ENCODE results near the gene PITPNM1.
A peak's percentile ranks its signal among the peaks of the same experiment; 100 is the strongest.
"Not testable (repeated sequence)": the region's sequence is repeated elsewhere in the genome, so short reads cannot be mapped to it uniquely, and the experiment has no call there.

The PITPNM1 gene

GRCh38 chr11:67504950-67505581, at the start of gene PITPNM1:
Gene PITPNM1, minus strand, starts transcription at chr11:67505363. Its CDS starts 1,183 bp downstream, at chr11:67504180.
- DNase-seq, result peak; percentile 24

GRCh38 chr11:67551697-67552096, 46.5 kb upstream of the PITPNM1 start:
- not testable (repeated sequence) for DNase-seq

- no peak for DNase-seq
Measured at GRCh38 chr11:67551127-67551526, 46.0 kb upstream of the PITPNM1 start.

- no peak for DNase-seq
Measured at GRCh38 chr11:67548555-67549110, 43.5 kb upstream of the PITPNM1 start.

- DNase-seq, result not testable (repeated sequence)
Measured at GRCh38 chr11:67548112-67548511, 42.9 kb upstream of the PITPNM1 start.

GRCh38 chr11:67545280-67545679, 40.1 kb upstream of the PITPNM1 start:
- no peak for DNase-seq

GRCh38 chr11:67544616-67545242, 39.6 kb upstream of the PITPNM1 start:
- DNase-seq, result no peak

- DNase-seq, result no peak
Measured at GRCh38 chr11:67543585-67543984, 38.4 kb upstream of the PITPNM1 start.

- DNase-seq, result no peak
Measured at GRCh38 chr11:67542971-67543370, 37.8 kb upstream of the PITPNM1 start.

GRCh38 chr11:67542169-67542568, 37.0 kb upstream of the PITPNM1 start:
- DNase-seq, result no peak

GRCh38 chr11:67541198-67541597, 36.0 kb upstream of the PITPNM1 start:
- DNase-seq, result no peak

- DNase-seq, result no peak
Measured at GRCh38 chr11:67539550-67539949, 34.4 kb upstream of the PITPNM1 start.

GRCh38 chr11:67538823-67539505, 33.8 kb upstream of the PITPNM1 start:
- DNase-seq, result no peak

- no peak for DNase-seq
Measured at GRCh38 chr11:67538306-67538705, 33.1 kb upstream of the PITPNM1 start.

GRCh38 chr11:67535561-67535960, 30.4 kb upstream of the PITPNM1 start:
- DNase-seq, result no peak

GRCh38 chr11:67534070-67534679, 29.0 kb upstream of the PITPNM1 start:
- no peak for DNase-seq

- no peak for DNase-seq
Measured at GRCh38 chr11:67532889-67533288, 27.7 kb upstream of the PITPNM1 start.

GRCh38 chr11:67530282-67530592, 25.1 kb upstream of the PITPNM1 start:
- no peak for DNase-seq

GRCh38 chr11:67528376-67528775, 23.2 kb upstream of the PITPNM1 start:
- no peak for DNase-seq

- no peak for DNase-seq
Measured at GRCh38 chr11:67525275-67525976, 20.3 kb upstream of the PITPNM1 start.

GRCh38 chr11:67524480-67524808, 19.3 kb upstream of the PITPNM1 start:
- no peak for DNase-seq

- no peak for DNase-seq
Measured at GRCh38 chr11:67523556-67524479, 18.7 kb upstream of the PITPNM1 start.

Data from DMS79 treated with DMSO at 0.1 percent for 48 hours (cell line).